Measurements from ENCODE around the gene DTX3L. TPM values are rescaled to one million over a fixed set of nuclear protein-coding genes. Genes with fewer than 3 reads are reported as not detected.

Gene DTX3L
- total RNA-seq, 1 experiment from 2014 or later, result 17.3 TPM

DNA sequence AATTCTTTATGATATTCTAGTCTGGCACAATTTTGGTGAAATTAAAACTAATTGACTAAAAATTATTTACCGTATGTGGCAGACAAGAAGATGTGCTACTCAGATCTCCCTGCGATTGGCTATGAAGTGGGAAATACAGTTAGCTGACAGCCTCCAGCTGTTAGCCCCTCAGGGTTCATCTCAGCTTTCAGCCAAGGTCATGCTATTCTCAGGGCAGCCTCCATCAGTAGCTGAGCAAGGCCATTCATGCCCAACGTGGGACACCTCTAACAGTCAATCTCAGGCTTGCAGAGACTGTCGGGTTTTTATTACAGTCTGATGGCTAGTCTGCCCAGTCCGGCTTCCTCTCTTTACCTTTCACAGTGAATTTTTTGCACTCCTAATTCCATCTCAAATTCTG lies 6.8 kb upstream of the DTX3L start:
- TF ChIP-seq, protein P1, sequence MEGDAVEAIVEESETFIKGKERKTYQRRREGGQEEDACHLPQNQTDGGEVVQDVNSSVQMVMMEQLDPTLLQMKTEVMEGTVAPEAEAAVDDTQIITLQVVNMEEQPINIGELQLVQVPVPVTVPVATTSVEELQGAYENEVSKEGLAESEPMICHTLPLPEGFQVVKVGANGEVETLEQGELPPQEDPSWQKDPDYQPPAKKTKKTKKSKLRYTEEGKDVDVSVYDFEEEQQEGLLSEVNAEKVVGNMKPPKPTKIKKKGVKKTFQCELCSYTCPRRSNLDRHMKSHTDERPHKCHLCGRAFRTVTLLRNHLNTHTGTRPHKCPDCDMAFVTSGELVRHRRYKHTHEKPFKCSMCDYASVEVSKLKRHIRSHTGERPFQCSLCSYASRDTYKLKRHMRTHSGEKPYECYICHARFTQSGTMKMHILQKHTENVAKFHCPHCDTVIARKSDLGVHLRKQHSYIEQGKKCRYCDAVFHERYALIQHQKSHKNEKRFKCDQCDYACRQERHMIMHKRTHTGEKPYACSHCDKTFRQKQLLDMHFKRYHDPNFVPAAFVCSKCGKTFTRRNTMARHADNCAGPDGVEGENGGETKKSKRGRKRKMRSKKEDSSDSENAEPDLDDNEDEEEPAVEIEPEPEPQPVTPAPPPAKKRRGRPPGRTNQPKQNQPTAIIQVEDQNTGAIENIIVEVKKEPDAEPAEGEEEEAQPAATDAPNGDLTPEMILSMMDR (IDR thresholded peaks at IDR 0.05; ENCODE audit: insufficient read depth in 1 of 2, low read depth in 1 of 2, low read length in 1 of 2, severe bottlenecking in 1 of 2, unreplicated experiment in 1 of 2), result no peak

DNA sequence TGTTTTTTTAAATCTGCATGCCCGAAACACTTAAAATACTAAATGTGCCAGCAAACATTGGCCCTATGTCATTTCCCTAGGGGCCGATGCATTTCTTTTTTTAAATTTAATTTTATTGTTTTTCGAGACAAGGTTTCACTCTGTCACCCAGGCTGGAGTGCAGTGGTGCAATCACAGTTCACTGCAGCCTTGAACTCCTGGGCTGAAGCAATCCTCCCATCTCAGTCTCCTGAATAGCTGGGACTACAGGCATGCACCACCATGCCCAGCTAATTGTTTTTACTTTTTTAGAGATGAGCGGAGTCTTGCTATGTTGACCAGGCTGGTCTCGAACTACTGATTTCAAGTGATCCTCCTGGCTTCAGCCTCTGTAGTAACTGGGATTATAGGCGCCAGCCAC lies 5.5 kb upstream of the DTX3L start:
- 0 out of 2 replicates have a peak, but pooled peaks cover 3% of the 10 kb centered on the region for H3K4me1 ChIP-seq
- ChIA-PET POLR2A (no interaction called here), CTCF (interaction anchor here (1.1 to 1.5 kb wide), 2 partner anchors 121 to 175 kb away, joined by 3 to 4 read pairs; partner anchors contain the start of gene FAM162A)
- intact Hi-C loops (cut with micrococcal nuclease; ENCODE audit: unreplicated experiment), result no loop called here
- TF ChIP-seq, protein P1 (IDR thresholded peaks at IDR 0.05; ENCODE audit: insufficient read depth in 1 of 2, low read depth in 1 of 2, low read length in 1 of 2, severe bottlenecking in 1 of 2, unreplicated experiment in 1 of 2), result no peak
- no TSS peak for BruUV-seq (replicated peaks)
- no peak overlapping the region for H3K4me3 Mint-ChIP-seq (ENCODE audit: unreplicated experiment)
- H3K9me3 ChIP-seq, result no peaks in the 10 kb centered on the region
- peaks cover 5% of the 10 kb centered on the region for H3K4me1 Mint-ChIP-seq (ENCODE audit: low read depth, unreplicated experiment)
- no peaks in the 10 kb centered on the region for H3K27me3 ChIP-seq (replicated peaks; ENCODE audit: control insufficient read depth, insufficient read depth, low read length)
- H3K4me3 ChIP-seq (ENCODE audit: low read depth, low read length), result no peak overlapping the region
- no peaks in the 10 kb centered on the region for H3K27me3 Mint-ChIP-seq (ENCODE audit: insufficient read depth, unreplicated experiment)
- no peak overlapping the region for H3K27ac Mint-ChIP-seq (ENCODE audit: unreplicated experiment)
- no peaks in the 10 kb centered on the region; the same call in 1 of the 2 replicates for H3K36me3 ChIP-seq (ENCODE audit: control insufficient read depth, insufficient read depth, low read length)
- H3K36me3 Mint-ChIP-seq (ENCODE audit: insufficient read depth, unreplicated experiment), result peaks cover 3% of the 10 kb centered on the region
- DNase-seq, result no peak
- no peaks in the 10 kb centered on the region for H3K9me3 Mint-ChIP-seq (ENCODE audit: unreplicated experiment)

More for the DNA sequence above, 6.8 kb upstream of the DTX3L start:
- Histone ChIP-seq H3K9me3 (no peaks in the 10 kb centered on the region), H3K4me3 (ENCODE audit: low read depth, low read length) (no peak overlapping the region), H3K4me1 (no peaks in the 10 kb centered on the region), H3K36me3 (ENCODE audit: control insufficient read depth, insufficient read depth, low read length) (no peaks in the 10 kb centered on the region; the same call in 1 of the 2 replicates), H3K27me3 (replicated peaks; ENCODE audit: control insufficient read depth, insufficient read depth, low read length) (no peaks in the 10 kb centered on the region)
- no peaks in the 10 kb centered on the region for H3K9me3 Mint-ChIP-seq (ENCODE audit: unreplicated experiment)
- no TSS peak for BruUV-seq (replicated peaks)
- intact Hi-C loops (cut with micrococcal nuclease; ENCODE audit: unreplicated experiment), result no loop called here
- DNase-seq, result no peak
- H3K4me3 Mint-ChIP-seq (ENCODE audit: unreplicated experiment), result no peak overlapping the region
- no peak overlapping the region for H3K27ac Mint-ChIP-seq (ENCODE audit: unreplicated experiment)
- no peaks in the 10 kb centered on the region for H3K27me3 Mint-ChIP-seq (ENCODE audit: insufficient read depth, unreplicated experiment)
- H3K36me3 Mint-ChIP-seq (ENCODE audit: insufficient read depth, unreplicated experiment), result peaks cover 8% of the 10 kb centered on the region
- ChIA-PET POLR2A (no interaction called here), CTCF (no interaction called here)
- H3K4me1 Mint-ChIP-seq (ENCODE audit: low read depth, unreplicated experiment), result no peaks in the 10 kb centered on the region

DNA sequence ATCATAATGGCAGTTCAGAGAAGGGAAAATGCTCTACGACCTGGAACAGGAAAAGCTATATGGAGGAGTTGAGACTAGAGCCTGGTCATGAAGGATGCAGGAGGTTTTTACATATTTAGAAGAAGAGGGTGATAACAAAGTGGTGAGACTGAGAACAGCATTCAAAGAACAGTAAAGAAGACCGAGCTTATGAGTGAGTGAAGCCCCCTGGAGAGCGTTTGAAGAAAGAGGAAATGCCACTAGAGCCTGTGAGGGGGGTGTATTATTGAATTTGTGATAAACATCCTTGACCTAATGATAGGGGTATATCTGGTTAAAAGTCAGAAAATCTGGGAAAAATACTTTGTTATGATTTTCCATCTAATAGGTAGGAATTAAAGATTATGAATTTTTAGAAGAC lies 4.2 kb upstream of the DTX3L start:
- no peak overlapping the region for H3K4me3 Mint-ChIP-seq (ENCODE audit: unreplicated experiment)
- ChIA-PET POLR2A (no interaction called here), CTCF (no interaction called here)
- TF ChIP-seq, protein P1 (IDR thresholded peaks at IDR 0.05; ENCODE audit: insufficient read depth in 1 of 2, low read depth in 1 of 2, low read length in 1 of 2, severe bottlenecking in 1 of 2, unreplicated experiment in 1 of 2), result no peak
- H3K27ac Mint-ChIP-seq (ENCODE audit: unreplicated experiment), result no peak overlapping the region
- H3K4me3 ChIP-seq (ENCODE audit: low read depth, low read length), result no peak overlapping the region
- no peaks in the 10 kb centered on the region; the same call in 1 of the 2 replicates for H3K36me3 ChIP-seq (ENCODE audit: control insufficient read depth, insufficient read depth, low read length)
- H3K27me3 ChIP-seq (replicated peaks; ENCODE audit: control insufficient read depth, insufficient read depth, low read length), result no peaks in the 10 kb centered on the region
- peaks cover 8% of the 10 kb centered on the region for H3K4me1 Mint-ChIP-seq (ENCODE audit: low read depth, unreplicated experiment)
- DNase-seq, result no peak
- 0 out of 2 replicates have a peak, but pooled peaks cover 3% of the 10 kb centered on the region for H3K4me1 ChIP-seq
- no peaks in the 10 kb centered on the region for H3K9me3 Mint-ChIP-seq (ENCODE audit: unreplicated experiment)
- no TSS peak for BruUV-seq (replicated peaks)
- H3K9me3 ChIP-seq, result no peaks in the 10 kb centered on the region
- H3K27me3 Mint-ChIP-seq (ENCODE audit: insufficient read depth, unreplicated experiment), result no peaks in the 10 kb centered on the region
- H3K36me3 Mint-ChIP-seq (ENCODE audit: insufficient read depth, unreplicated experiment), result no peaks in the 10 kb centered on the region
- intact Hi-C loops (cut with micrococcal nuclease; ENCODE audit: unreplicated experiment), result loop anchor here (1.0 to 10.0 kb wide), 6 partner anchors 103 to 467 kb away; partner anchors contain the start of genes HSPBAP1, SEMA5B and SLC49A4

Measured in Caco-2 (cell line).